Measurements from ENCODE around the gene RFTN1.

DNA sequence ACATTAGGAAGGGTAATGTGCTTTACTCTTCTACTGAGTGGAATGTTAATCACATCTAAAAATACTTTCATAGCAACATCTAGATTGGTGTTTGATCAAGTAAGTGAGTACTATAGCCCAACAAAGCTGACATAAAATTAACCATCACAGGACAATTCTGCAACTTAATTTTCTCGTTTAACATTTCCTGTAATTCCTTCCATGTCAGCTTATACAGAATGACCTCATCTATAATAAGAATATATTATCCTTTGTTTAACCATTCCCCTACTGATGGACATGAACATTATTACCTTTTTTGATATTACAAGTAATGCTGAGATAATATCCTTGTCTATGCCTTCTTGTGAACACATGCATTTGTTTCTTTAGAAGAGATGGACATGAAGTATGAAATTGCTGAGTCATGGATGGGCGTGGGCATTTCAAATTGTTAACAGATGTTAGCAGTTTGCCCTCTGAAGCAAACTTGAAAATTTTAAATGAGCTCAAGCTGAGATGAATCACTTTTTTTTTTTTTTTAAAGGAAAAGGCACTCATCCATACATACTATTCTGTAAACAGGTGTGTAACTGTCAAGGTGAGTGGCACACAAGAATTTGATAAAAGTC, 163.4 kb downstream of the RFTN1 start:
- TF ChIP-seq, protein P1, sequence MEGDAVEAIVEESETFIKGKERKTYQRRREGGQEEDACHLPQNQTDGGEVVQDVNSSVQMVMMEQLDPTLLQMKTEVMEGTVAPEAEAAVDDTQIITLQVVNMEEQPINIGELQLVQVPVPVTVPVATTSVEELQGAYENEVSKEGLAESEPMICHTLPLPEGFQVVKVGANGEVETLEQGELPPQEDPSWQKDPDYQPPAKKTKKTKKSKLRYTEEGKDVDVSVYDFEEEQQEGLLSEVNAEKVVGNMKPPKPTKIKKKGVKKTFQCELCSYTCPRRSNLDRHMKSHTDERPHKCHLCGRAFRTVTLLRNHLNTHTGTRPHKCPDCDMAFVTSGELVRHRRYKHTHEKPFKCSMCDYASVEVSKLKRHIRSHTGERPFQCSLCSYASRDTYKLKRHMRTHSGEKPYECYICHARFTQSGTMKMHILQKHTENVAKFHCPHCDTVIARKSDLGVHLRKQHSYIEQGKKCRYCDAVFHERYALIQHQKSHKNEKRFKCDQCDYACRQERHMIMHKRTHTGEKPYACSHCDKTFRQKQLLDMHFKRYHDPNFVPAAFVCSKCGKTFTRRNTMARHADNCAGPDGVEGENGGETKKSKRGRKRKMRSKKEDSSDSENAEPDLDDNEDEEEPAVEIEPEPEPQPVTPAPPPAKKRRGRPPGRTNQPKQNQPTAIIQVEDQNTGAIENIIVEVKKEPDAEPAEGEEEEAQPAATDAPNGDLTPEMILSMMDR (IDR thresholded peaks at IDR 0.05), result no peak
- TF ChIP-seq POLR2A (IDR thresholded peaks at IDR 0.05), result no peak

All from ovary (tissue), 3 donors.